ENCODE measurements around the gene YARS1.

The YARS1 gene

DNA sequence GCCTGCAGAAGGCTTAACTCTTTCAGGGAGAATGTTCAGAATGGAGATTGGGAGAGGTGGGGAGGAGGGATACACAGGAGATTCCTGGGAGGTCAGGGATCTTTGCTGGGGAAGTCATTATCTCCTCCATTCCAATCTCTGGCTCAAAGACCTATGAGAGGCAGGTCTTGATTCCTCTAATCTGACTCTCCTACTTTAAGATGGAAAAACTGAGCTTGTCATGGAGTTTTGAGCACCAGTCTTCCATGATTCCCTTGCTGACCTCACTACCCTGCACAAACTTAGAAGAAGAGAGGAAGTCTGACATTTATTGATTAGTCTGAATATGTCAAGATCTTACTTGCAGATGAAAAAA is 73.1 kb downstream of the YARS1 start:
- ATAC-seq: no peak
- DNase-seq: no peak

DNA sequence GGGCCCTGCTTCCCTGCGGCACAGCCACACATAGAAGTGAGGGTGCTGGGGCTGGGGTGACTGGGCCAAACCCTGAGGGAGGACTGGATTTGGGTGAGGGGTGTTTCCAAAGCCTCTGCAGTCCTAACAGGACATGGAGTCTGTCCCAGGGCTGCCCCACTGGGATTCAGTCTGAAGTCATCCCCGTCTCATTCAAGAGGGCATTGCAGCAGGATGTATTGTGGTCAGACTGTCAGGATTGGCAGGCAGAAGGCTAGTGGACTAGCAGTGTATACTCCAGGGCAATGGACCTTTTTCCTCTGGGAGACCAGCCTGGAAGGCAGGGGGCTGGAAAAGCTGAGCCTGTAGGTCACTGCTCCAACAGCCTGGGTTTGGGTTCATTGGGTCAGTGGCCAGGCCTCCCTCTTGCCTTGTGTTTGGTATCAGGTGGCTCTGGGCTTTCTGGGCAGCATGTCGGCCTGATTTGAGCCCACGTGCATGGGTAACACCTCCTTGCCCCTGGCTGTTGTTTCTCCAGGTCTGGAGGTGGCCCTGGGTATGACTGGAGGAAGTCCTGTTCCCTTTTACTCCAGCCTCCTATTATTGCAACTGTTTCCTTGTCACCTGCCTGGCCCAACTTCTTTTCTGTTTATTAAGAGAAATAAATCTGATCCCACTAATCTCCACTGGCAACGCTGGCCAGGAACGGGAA is 73.6 kb downstream of the YARS1 start:
- DNase-seq (no peak), ATAC-seq (no peak)

DNA sequence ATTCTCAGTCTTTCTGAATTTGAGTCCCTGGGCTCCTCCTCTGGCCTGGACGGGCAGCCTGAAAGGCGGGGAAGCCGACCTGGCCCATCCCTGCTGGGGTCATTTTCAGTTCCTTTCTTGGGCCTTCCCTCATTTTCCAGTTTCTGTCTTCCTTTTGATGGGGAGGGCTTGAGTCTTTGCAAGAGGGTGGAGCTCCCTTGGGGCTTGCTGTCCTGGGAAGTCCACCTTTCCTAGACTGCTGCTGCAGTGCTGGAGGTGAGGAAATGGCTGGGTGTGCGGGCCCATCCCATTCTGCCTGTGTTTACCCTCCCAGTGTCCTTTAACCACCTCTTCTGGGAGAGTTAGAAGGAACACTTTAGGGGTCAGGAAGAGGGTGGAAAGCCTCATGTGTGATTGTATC is 74.2 kb downstream of the YARS1 start:
- DNase-seq: no peak

GRCh38 chr1:32742199-32742947 is 74.8 kb downstream of the YARS1 start:
- ATAC-seq (no peak), DNase-seq (no peak)

More for the DNA sequence above, 74.2 kb downstream of the YARS1 start:
- no peak for ATAC-seq

DNA sequence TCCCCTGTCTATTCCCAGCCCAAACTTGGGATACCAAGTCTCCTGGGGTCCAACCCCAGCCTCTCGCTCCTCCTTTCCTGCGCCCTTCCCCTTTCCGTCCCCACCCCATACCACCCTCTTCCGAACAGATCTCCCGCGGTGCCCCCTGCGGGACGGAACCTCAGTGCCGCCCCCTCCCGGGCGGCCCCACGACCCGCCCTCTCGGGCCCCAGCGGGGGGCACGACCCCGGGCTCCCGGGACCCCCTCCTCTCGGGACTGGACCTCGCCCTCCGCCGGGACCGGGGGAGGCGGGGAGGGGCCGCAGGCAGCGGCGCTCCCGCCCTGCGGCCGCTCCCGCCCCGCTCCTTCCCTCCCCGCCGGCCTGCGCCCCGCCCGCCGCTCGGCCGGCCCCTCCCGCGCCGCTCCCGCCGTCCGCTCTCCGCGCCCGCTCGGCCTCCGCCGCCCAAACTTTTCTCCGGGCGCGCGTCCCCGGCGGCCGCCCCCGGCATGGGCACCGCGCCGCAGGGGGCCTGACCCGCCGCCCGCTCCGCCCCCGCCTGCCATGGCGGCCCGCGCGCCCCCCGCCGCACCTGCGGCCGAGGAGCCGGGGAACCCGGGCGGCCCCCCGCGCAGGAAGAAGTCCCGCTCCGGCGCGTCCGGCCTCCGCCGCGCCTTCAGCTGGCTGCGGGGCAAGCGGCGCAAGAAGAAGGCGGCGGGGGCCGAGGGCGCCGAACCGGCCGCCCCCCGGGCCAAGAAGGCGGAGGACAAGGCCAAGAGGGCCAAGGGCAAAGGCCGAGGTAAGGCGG is 75.6 kb downstream of the YARS1 start:
- no peak for DNase-seq

GRCh38 chr1:32741059-32741412 is 76.1 kb downstream of the YARS1 start:
- ATAC-seq: no peak

More for the DNA sequence above, 75.6 kb downstream of the YARS1 start:
- peak; percentile 21 for ATAC-seq

DNA sequence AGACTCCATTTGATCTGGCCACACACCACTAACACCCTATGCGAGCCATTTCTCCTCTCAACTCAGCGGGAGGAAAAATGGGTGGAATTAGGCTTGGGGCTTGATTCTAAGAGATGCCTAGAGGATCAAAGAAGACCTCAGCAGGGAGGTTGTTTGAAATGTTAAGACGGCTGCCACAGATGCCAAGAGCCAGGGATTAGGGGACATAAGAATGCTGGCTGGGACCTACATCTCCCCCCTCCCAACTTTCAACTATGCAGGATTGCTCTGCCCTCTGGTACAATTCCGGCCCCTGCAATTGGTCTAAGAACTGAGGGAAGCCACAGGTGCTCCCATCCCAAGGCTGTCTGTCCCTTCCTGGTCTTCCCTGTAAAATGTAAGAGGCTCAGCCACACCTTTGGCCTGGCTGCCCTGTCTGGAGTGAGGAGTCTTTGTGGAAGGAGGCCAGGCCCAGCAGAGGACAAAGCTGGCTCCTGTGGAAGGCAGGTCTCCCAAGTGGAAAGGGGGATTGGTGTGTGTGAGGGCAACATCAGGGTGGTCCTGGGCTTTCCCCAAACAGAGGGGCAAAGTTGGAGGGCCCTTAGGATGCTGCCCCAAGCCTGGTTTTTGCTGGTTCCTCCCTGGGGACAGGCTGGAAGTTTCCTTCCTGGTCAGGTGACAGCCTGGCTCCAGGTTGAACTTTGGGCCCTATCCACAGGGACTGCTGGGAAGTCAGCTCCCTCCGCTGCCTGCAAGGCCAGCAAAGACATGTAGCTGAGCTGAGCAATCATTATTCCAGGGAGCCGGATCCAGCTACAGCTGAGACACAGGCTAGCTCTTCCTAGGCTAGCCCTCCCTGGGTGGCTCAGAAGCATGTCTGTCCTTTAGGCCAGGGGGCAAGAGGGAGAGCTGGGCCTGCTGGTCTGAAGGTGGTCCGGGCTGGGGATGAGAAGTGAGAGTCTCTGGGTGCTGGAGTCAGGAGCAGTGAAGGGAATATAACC is 80.1 kb downstream of the YARS1 start:
- DNase-seq: no peak
- no peak for ATAC-seq

More at GRCh38 chr1:32741059-32741412, 76.1 kb downstream of the YARS1 start:
- no peak for DNase-seq

GRCh38 chr1:32733582-32734321 is 83.4 kb downstream of the YARS1 start:
- ATAC-seq (no peak), DNase-seq (no peak)

GRCh38 chr1:32729254-32730046 is 87.7 kb downstream of the YARS1 start:
- no peak for ATAC-seq
- no peak for DNase-seq

DNA sequence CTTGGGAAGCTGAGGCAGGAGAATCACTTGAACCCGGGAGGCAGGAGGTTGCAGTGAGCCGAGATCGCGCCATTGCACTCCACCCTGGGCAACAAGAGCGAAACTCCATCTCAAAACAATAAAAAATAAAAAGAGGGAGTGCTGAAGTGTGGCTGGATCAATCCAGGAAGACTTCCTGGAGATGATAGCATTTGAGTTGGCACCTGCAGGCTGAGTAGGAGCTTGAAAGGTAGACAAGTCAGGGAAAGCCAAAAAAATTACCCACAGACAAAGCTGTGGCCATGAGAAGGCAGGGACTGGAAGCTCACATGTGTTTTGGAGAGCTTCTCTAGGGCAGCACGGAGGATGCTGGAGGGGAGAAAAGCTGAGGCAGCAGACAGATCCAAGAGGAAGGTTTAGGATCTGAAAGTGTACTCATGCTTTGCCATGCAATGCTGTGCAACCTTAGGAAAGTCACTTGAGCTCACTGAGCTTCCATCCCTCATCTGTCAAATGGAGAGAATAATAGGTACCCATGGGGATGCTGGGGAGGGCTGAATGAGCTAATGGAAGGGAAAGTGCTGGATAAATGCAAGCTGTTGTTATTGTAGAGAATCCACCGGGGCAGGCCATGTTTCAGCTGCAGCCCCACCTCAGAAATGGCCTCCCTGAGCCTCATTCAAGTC is 88.6 kb downstream of the YARS1 start:
- no peak for ATAC-seq
- no peak for DNase-seq

DNA sequence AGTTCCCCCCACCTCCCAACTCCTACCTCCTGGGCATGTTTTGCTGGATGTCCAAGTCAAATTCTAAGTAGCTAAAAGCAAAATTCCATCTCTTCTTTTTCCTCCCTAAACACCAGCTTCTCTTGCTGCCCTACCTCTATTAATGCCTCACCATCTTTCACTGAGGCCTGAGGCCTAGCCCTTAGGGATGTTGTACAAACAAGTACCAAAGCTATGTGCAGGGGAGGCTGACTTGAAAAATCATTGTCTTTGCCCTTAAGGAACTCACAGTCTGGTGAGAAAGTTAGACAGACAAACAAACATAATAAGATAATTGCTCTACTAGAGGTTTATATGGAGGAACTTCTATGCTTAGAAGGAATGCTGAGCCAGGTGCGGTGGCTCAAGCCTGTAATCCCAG is 89.3 kb downstream of the YARS1 start:
- no peak for DNase-seq

DNA sequence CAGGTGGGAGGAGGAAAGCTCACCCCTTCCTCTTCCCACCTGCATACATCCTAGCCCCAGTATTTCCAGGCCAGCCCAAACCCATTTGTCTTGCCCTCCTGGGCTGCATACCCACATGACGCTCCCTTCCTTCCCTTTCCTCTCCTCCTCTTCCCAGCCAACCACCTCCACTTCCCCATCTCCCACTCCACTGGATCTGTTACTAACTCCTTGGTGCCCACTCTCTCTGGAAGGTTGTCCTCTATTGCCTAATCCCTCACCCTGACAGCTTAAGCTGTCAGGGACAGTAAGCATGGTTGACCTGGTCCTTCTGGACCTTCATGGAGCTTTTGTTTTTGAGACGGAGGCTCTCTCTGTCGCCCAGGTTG is 91.6 kb downstream of the YARS1 start:
- DNase-seq (no peak), ATAC-seq (no peak)

More for the DNA sequence above, 89.3 kb downstream of the YARS1 start:
- no peak for ATAC-seq
